Measurements from ENCODE around the gene CCNF.
"Not testable (repeated sequence)": the region's sequence is repeated elsewhere in the genome, so short reads cannot be mapped to it uniquely, and the experiment has no call there.

CCNF gene

GRCh38 chr16:2472885-2473445 is 43.7 kb downstream of the CCNF start:
- DNase-seq: no peak

- DNase-seq: no peak
These were observed 44.2 kb downstream of the CCNF start for GRCh38 chr16:2473446-2473926.

- no peak for DNase-seq
These were observed 45.0 kb downstream of the CCNF start for GRCh38 chr16:2473999-2474876.

- peak; percentile 67 for DNase-seq
These were observed 45.7 kb downstream of the CCNF start, which contains the start of gene TBC1D24 for GRCh38 chr16:2474877-2475412. Gene TBC1D24, plus strand, starts transcription at chr16:2475127. Its CDS starts 21,022 bp downstream, at chr16:2496149.

GRCh38 chr16:2475413-2476344 is 46.4 kb downstream of the CCNF start:
- no peak for DNase-seq

- no peak for DNase-seq
These were observed 47.1 kb downstream of the CCNF start for GRCh38 chr16:2476345-2476720.

GRCh38 chr16:2476741-2477140 is 47.5 kb downstream of the CCNF start:
- no peak for DNase-seq

GRCh38 chr16:2477327-2477726 is 48.1 kb downstream of the CCNF start:
- no peak for DNase-seq

- DNase-seq: no peak
These were observed 49.0 kb downstream of the CCNF start for GRCh38 chr16:2478279-2478678.

GRCh38 chr16:2479996-2480395 is 50.7 kb downstream of the CCNF start:
- not testable (repeated sequence) for DNase-seq

GRCh38 chr16:2480948-2481347 is 51.7 kb downstream of the CCNF start:
- no peak for DNase-seq

GRCh38 chr16:2481676-2482075 is 52.4 kb downstream of the CCNF start:
- DNase-seq: no peak

GRCh38 chr16:2482249-2482648 is 53.0 kb downstream of the CCNF start:
- no peak for DNase-seq

- no peak for DNase-seq
These were observed 53.7 kb downstream of the CCNF start for GRCh38 chr16:2482708-2483534.

- no peak for DNase-seq
These were observed 55.0 kb downstream of the CCNF start for GRCh38 chr16:2483939-2484897.

GRCh38 chr16:2484898-2485508 is 55.8 kb downstream of the CCNF start:
- no peak for DNase-seq

GRCh38 chr16:2485811-2486507 is 56.7 kb downstream of the CCNF start:
- DNase-seq: no peak

- no peak for DNase-seq
These were observed 57.6 kb downstream of the CCNF start for GRCh38 chr16:2486645-2487516.

- DNase-seq: no peak
These were observed 58.2 kb downstream of the CCNF start for GRCh38 chr16:2487517-2487842.
